HG03520 (cell line): ENCODE data around the gene SPIRE2.
"Not testable (repeated sequence)": the region's sequence is repeated elsewhere in the genome, so short reads cannot be mapped to it uniquely, and the experiment has no call there.

Experiments used
- ATAC-seq: cut with Tn5 transposase; IDR thresholded peaks from one replicate; pipeline ENCODE4 v1.9.1; 2021; ENCODE audit warnings: mild to moderate bottlenecking, moderate library complexity; ENCODE audit not compliant: unreplicated experiment

SPIRE2 gene

GRCh38 chr16:89828199-89828869 is at the start of gene SPIRE2:
Gene SPIRE2 (plus strand): TSS chr16:89828475. CDS start chr16:89828551, 76 bp downstream.
- no peak for ATAC-seq

- no peak for ATAC-seq
Measured at GRCh38 chr16:89779231-89779908, 48.9 kb upstream of the SPIRE2 start.

- ATAC-seq, result no peak
Measured at GRCh38 chr16:89779909-89780305, 48.4 kb upstream of the SPIRE2 start.

- ATAC-seq, result no peak
Measured at GRCh38 chr16:89782489-89782888, 45.8 kb upstream of the SPIRE2 start.

GRCh38 chr16:89783952-89784351 is 44.3 kb upstream of the SPIRE2 start:
- ATAC-seq, result not testable (repeated sequence)

- no peak for ATAC-seq
Measured at GRCh38 chr16:89784406-89784805, 43.9 kb upstream of the SPIRE2 start.

GRCh38 chr16:89785523-89786155 is 42.6 kb upstream of the SPIRE2 start:
- ATAC-seq, result no peak

- no peak for ATAC-seq
Measured at GRCh38 chr16:89786474-89787364, 41.6 kb upstream of the SPIRE2 start.

GRCh38 chr16:89787365-89787805 is 40.9 kb upstream of the SPIRE2 start:
- no peak for ATAC-seq

GRCh38 chr16:89791278-89791995 is 36.8 kb upstream of the SPIRE2 start:
- ATAC-seq, result no peak

- not testable (repeated sequence) for ATAC-seq
Measured at GRCh38 chr16:89793092-89793491, 35.2 kb upstream of the SPIRE2 start.

- ATAC-seq, result no peak
Measured at GRCh38 chr16:89793955-89794354, 34.3 kb upstream of the SPIRE2 start.

- ATAC-seq, result no peak
Measured at GRCh38 chr16:89795676-89796075, 32.6 kb upstream of the SPIRE2 start.

- no peak for ATAC-seq
Measured at GRCh38 chr16:89796104-89796503, 32.2 kb upstream of the SPIRE2 start.

GRCh38 chr16:89798126-89798525 is 30.1 kb upstream of the SPIRE2 start:
- no peak for ATAC-seq

GRCh38 chr16:89798832-89799370 is 29.4 kb upstream of the SPIRE2 start:
- no peak for ATAC-seq

GRCh38 chr16:89801800-89802199 is 26.5 kb upstream of the SPIRE2 start:
- no peak for ATAC-seq

- no peak for ATAC-seq
Measured at GRCh38 chr16:89805136-89805905, 23.0 kb upstream of the SPIRE2 start.

GRCh38 chr16:89806589-89807193 is 21.6 kb upstream of the SPIRE2 start:
- not testable (repeated sequence) for ATAC-seq
